Common myeloid progenitor, CD34-positive (primary cell): ENCODE data around the gene SH2B3.

Experiments
- CTCF ChIA-PET: fragments of 350-600 bp; sonication (Branson Sonifier 250); formaldehyde crosslinking; loops from one replicate; lab custom pipeline; 2021; ENCODE audit warnings: antibody characterized with exemption; lab: Charles Lee
- POLR2A ChIA-PET: fragments of 350-600 bp; sonication (Branson Sonifier 250); formaldehyde crosslinking; loops from one replicate; lab custom pipeline; 2021; ENCODE audit warnings: antibody characterized with exemption; lab: Charles Lee
- DNase-seq, 3 donors: peaks; one replicate each; pipeline versions ENCODE4 v3.0.0 to v3.0.0-alpha.2; 2013
- H3K27ac ChIP-seq, 2 experiments: 1 replicate in 1 of 2; 2 replicates in 1 of 2; pipeline ENCODE4 v1.7.0; 2013; ENCODE audit warnings: inconsistent platforms in 2 of 2, low read length in 2 of 2, mild to moderate bottlenecking in 2 of 2, low read depth in 1 of 2, moderate library complexity in 1 of 2; ENCODE audit not compliant: severe bottlenecking in 2 of 2, insufficient read depth in 1 of 2, poor library complexity in 1 of 2
- H3K27me3 ChIP-seq, 5 experiments: replicated peaks in 2 of 5; 1 replicate in 3 of 5; 2 replicates in 2 of 5; pipeline versions ENCODE4 v1.6.1 to v1.7.0; 2013; ENCODE audit warnings: low read length in 4 of 5, mild to moderate bottlenecking in 2 of 5, moderate library complexity in 2 of 5, inconsistent platforms in 1 of 5; ENCODE audit not compliant: insufficient read depth in 5 of 5, control insufficient read depth in 4 of 5
- H3K36me3 ChIP-seq, 4 experiments: 1 replicate in 2 of 4; 2 replicates in 2 of 4; pipeline versions ENCODE4 v1.6.1 to v1.7.0; 2013; ENCODE audit warnings: low read length in 3 of 4, control low read depth in 1 of 4, mild to moderate bottlenecking in 1 of 4; ENCODE audit not compliant: control insufficient read depth in 4 of 4, insufficient read depth in 4 of 4
- H3K4me1 ChIP-seq, 4 experiments: 1 replicate in 3 of 4; 2 replicates in 1 of 4; pipeline versions ENCODE4 v1.6.1 to v1.7.1; 2013; ENCODE audit warnings: low read length in 3 of 4, mild to moderate bottlenecking in 3 of 4, control low read depth in 1 of 4, inconsistent platforms in 1 of 4, moderate library complexity in 1 of 4; ENCODE audit not compliant: control insufficient read depth in 4 of 4, insufficient read depth in 4 of 4; ENCODE audit errors: control extremely low read depth in 1 of 4
- H3K4me3 ChIP-seq, 7 experiments: 1 replicate in 4 of 7; 2 replicates in 3 of 7; pipeline versions ENCODE4 v1.5.1 to v1.7.0; 2013; ENCODE audit warnings: mild to moderate bottlenecking in 7 of 7, low read length in 6 of 7, moderate library complexity in 6 of 7, inconsistent platforms in 2 of 7, low read depth in 2 of 7, control low read depth in 1 of 7; ENCODE audit not compliant: insufficient read depth in 4 of 7, control insufficient read depth in 1 of 7; ENCODE audit errors: extremely low read depth in 1 of 7
- H3K9me3 ChIP-seq, 5 experiments: 1 replicate in 4 of 5; 2 replicates in 1 of 5; pipeline versions ENCODE4 v1.6.1 to v1.7.1; 2013; ENCODE audit warnings: low read length in 4 of 5, mild to moderate bottlenecking in 2 of 5, inconsistent platforms in 1 of 5, low read depth in 1 of 5, moderate library complexity in 1 of 5; ENCODE audit not compliant: control insufficient read depth in 4 of 5, insufficient read depth in 2 of 5; ENCODE audit errors: control extremely low read depth in 1 of 5
- WGBS: methylation state at CpG from one replicate; pipeline ENCODE4 v1.1.5; 2013; ENCODE audit not compliant: insufficient coverage; 5-methylcytosine and 5-hydroxymethylcytosine counted together

SH2B3 gene

DNA sequence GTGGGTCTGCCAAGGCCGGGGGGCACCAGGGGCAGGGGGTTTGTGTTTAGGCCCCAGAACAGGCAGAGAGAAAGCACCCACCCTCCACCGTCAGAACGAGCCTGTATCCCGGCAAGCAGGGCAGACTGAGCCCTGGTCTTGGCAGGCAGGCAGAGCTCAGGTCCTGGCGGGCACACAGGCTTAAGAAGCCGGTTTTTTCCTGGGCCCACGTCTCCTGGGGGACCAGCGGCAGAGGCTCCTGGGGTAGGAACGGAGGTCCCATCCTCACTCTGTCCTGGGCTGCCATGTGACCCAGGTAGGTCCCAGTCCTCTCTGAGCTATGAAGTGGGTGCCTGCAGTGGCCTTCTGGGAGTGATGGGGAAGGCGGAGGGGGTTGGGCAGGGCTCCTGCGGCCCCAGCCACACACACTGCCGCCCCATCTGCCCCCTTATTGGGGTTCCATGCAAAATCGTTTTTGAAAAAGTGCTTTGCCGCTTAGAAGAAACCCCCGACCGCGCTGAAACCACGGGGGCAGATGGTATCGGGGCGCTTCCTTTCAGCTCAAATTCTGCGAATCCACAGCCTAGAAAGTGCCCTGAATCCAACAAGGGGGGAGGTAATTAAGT is 24.2 kb downstream of the SH2B3 start:
- ChIA-PET POLR2A (interaction anchor here (1.5 to 2.4 kb wide), 6 partner anchors 8 to 25 kb away, joined by 5 to 17 read pairs (median 8); partner anchors contain the start of gene SH2B3), CTCF (interaction anchor here (1.3 to 26.7 kb wide), 4 partner anchors 17 to 34 kb away, joined by 3 to 484 read pairs (median 104); partner anchors contain the start of gene SH2B3)
- Histone ChIP-seq H3K4me1 (peaks cover 24 to 99% (median 95%) of the 10 kb centered on the region in 4 experiments), H3K36me3 (peaks cover 0 to 24% (median 0%) of the 10 kb centered on the region in 4 experiments), H3K4me3 (peak overlapping the region in 6 of 7 experiments; percentile 20 to 69 (median 56)), H3K27ac (peak overlapping the region; percentile 61 to 71), H3K27me3 (no peaks in the 10 kb centered on the region), H3K9me3 (no peaks in the 10 kb centered on the region)
- DNase-seq = peak; percentile 66 to 89 (median 86)
- WGBS = 0% methylated on average over 11 of the region's 21 CpGs

GRCh38 chr12:111430433-111431353 is 25.0 kb downstream of the SH2B3 start:
- peaks cover 24 to 99% (median 95%) of the 10 kb centered on the region in 4 experiments for H3K4me1 ChIP-seq
- peak overlapping the region; percentile 61 to 71 for H3K27ac ChIP-seq
- H3K9me3 ChIP-seq = no peaks in the 10 kb centered on the region
- H3K36me3 ChIP-seq = peaks cover 0 to 20% (median 0%) of the 10 kb centered on the region in 4 experiments
- POLR2A ChIA-PET = interaction anchor here (0.6 to 2.4 kb wide), 7 partner anchors 8 to 34 kb away, joined by 3 to 17 read pairs (median 8); partner anchors contain the start of gene SH2B3
- no peaks in the 10 kb centered on the region for H3K27me3 ChIP-seq
- 11% methylated on average over 6 of the region's 17 CpGs for WGBS
- H3K4me3 ChIP-seq = peak overlapping the region in 5 of 7 experiments; percentile 20 to 69 (median 57)
- CTCF ChIA-PET = interaction anchor here (1.3 to 26.7 kb wide), 4 partner anchors 17 to 35 kb away, joined by 3 to 484 read pairs (median 104); partner anchors contain the start of gene SH2B3
- DNase-seq = peak; percentile 63 to 86 (median 85)

DNA sequence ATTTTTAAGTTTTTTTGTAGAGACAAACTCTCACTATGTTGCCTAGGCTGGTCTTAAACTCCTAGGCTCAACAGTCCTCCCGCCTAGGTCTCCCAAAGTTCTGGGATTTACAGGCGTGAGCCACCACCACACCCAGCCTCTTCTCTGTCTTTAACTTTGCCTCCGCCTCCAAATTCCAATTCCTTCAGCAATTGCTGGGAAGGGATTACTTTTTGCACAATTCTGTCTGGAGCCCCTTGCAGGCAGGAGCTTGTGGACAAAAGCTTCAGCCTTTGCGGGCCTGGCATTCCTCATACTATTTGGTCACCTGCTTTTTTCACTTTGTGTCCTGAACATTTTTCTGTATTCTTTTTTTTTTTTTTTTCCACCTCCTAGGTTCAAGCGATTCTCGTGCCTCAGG is 26.0 kb downstream of the SH2B3 start:
- peaks cover 0 to 12% (median 0%) of the 10 kb centered on the region in 4 experiments for H3K36me3 ChIP-seq
- peak overlapping the region in 2 of 7 experiments; percentile 2 to 31 for H3K4me3 ChIP-seq
- ChIA-PET POLR2A (interaction anchor here (0.6 kb wide), 1 partner anchor 35 kb away, joined by 3 read pairs; no protein-coding TSS in a partner anchor), CTCF (interaction anchor here (2.9 to 26.7 kb wide), 3 partner anchors 15 to 36 kb away, joined by 13 to 484 read pairs (median 194); partner anchors contain the start of gene SH2B3)
- H3K27ac ChIP-seq = no peak overlapping the region
- H3K27me3 ChIP-seq = no peaks in the 10 kb centered on the region
- H3K9me3 ChIP-seq = no peaks in the 10 kb centered on the region
- DNase-seq = no peak
- H3K4me1 ChIP-seq = peaks cover 28 to 99% (median 95%) of the 10 kb centered on the region in 4 experiments
- WGBS = 100% methylated on average over 4 of the region's 6 CpGs

DNA sequence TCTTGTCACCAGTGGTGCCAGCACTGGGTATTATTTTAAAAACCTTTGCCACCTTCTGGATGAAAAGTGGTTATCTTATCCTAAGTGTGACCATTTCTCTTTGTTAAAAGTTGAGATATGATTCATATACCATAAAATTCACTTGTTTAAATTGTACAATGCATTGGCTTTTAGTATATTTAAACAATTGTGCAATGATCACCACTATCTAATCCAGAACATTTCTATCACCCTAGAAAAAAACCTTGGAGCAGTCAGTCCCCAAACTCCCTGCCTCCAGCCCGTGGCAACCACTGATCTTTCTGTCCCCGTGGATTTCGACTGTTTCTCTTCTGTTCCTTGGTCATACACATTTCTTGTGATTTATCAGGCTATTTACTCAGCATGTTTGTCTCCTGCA is 28.3 kb downstream of the SH2B3 start:
- H3K4me1 ChIP-seq = peaks cover 26 to 100% (median 97%) of the 10 kb centered on the region in 4 experiments

DNA sequence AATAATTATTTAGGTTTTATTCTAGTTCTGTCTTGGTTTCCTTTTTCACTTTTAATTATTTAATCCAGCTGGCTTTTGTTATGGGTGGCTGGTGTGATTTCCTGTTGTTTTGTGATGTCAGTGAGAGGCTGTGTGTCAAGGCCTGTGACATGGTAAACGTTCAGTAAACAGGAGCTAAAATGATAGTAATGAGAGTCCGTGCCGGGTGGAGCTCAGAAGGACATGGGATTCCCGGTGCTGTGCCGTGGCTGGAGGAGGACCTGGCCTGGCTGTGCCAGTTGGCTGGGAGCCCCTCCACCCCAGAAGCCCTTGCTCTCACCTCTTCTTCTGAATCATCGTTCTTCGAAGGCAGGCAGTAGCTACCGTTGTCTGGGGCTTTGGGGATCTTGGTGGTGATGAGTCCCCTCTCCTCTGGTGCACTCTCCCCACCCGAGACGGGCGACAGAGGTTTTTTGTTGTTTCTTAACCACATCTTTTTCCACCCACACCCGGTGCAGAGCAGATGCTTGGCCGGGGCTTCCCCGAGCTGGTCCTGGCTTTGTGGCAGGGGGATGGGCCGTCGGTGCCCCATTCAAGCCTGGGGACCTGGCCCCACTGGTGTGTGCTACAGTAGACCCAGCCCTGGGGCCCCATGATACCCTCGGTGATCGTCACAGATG is 29.1 kb downstream of the SH2B3 start:
- ChIA-PET CTCF (interaction anchor here (0.6 to 26.7 kb wide), 11 partner anchors 10 to 1966 kb away, joined by 3 to 484 read pairs (median 7); partner anchors contain the start of gene SH2B3), POLR2A (interaction anchor here (0.8 to 2.2 kb wide), 9 partner anchors 9 to 32 kb away, joined by 3 to 14 read pairs (median 4); no protein-coding TSS in a partner anchor)
- peak; percentile 74 to 96 (median 95) for DNase-seq
- Histone ChIP-seq H3K9me3 (no peaks in the 10 kb centered on the region), H3K4me3 (peak overlapping the region in 4 of 7 experiments; percentile 13 to 59 (median 50)), H3K27me3 (no peaks in the 10 kb centered on the region), H3K4me1 (peaks cover 26 to 99% (median 97%) of the 10 kb centered on the region in 4 experiments), H3K36me3 (peaks cover 0 to 14% (median 0%) of the 10 kb centered on the region in 4 experiments), H3K27ac (peak overlapping the region; percentile 41 to 83)
- 4% methylated on average over 10 of the region's 18 CpGs for WGBS

More for the DNA sequence above, 28.3 kb downstream of the SH2B3 start:
- Histone ChIP-seq H3K27me3 (no peaks in the 10 kb centered on the region), H3K36me3 (peaks cover 0 to 11% (median 0%) of the 10 kb centered on the region in 4 experiments), H3K4me3 (peak overlapping the region in 1 of 7 experiments; percentile 59), H3K27ac (peak overlapping the region in 1 of 2 experiments; percentile 83), H3K9me3 (no peaks in the 10 kb centered on the region)
- WGBS = 54% methylated on average over 3 of the region's 3 CpGs
- CTCF ChIA-PET = interaction anchor here (0.7 to 26.7 kb wide), 7 partner anchors 9 to 31 kb away, joined by 3 to 484 read pairs (median 11); partner anchors contain the start of gene SH2B3
- no peak for DNase-seq
- POLR2A ChIA-PET = interaction anchor here (1.3 to 2.2 kb wide), 5 partner anchors 10 to 31 kb away, joined by 3 to 14 read pairs (median 4); no protein-coding TSS in a partner anchor
